Stimulated activated CD8-positive, alpha-beta memory T cell treated with anti-CD3 and anti-CD28 coated beads, Interleukin-7, amount 100 ng/mL, for 24 hours (primary cell): Measurements from ENCODE around the gene CACNA2D3.

Source experiments
- DNase-seq: peaks from one replicate; pipeline ENCODE4 v3.0.0-alpha.2; 2020; ENCODE audit warnings: low read depth

The CACNA2D3 gene

DNA sequence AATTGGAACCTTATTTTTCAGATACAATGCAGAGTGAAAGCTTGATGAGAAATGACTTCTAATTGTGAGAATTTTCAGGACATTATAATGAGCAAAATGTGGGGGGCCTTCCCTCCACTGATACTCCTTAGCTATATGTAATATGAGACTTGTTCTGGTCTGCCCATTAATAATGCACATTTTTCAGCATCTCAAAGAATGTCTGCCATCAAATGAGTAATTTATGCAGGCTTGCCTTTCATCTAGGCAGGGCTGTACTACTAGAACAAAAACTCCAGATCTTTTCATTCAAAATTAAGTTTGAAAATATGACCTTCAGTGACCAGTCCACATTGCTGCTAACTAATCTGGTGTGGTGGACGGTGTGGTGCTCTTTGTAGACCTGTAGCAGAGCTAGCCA lies 678.1 kb downstream of the CACNA2D3 start:
- DNase-seq = no peak

DNA sequence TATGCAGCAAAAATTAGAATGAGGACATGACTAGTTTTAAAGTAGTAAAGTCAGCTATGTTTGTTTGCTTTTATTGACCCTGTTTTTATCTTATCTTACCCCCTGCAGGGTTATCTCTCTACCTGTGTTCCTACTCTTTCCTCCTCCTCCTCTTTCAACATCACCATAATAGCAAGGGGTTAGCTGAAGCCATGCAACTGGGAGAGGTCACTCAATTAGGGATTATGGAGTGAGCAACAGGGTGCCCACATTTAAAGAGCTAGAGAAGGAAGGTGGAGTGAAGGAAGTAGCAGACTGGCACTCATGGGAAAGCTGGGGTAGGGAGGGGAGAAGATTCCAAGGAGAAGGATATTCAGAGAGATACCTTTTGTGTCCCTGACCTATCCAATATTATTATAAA lies 679.6 kb downstream of the CACNA2D3 start:
- no peak for DNase-seq

DNA sequence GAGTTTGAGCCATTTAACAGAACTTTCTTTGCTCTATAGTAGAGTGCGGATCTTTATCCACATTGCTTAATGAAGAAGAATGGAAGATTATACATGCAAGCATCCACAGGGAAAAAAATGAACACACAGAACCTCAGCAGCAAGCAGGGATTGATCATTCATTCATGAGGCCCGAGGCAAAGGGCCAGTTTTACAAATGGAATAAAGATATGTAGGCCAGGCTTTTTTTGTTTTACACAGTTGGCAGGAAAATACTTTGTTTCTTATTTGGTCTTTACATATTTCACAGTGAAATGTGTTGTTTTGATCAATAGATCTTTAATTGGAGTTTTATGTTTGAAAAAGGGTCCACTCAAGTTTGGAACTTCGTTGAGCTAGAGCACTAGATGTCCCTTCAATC lies 688.0 kb downstream of the CACNA2D3 start:
- DNase-seq = no peak

GRCh38 chr3:54814224-54814623 lies 691.9 kb downstream of the CACNA2D3 start:
- no peak for DNase-seq

- DNase-seq = no peak
Observed at GRCh38 chr3:54817628-54818027, 695.3 kb downstream of the CACNA2D3 start.

DNA sequence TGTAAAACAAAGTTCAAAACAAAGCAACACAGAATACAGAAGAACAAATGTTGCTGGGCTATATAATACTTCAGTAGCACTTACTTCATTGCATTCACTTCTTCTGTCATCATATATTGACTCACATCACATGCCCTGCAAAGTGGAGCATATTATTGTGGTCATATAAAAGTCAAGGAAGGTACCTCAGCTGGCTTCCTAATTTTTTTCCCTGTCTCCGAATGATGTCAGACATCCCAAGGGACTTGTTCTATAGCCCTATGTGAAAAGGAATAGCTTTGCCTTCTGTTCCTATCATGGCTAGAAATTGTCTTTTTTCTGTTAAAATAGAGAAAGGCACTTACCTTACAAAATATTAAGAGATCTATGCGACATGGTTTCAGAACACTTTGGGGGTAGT lies 696.1 kb downstream of the CACNA2D3 start:
- no peak for DNase-seq

DNA sequence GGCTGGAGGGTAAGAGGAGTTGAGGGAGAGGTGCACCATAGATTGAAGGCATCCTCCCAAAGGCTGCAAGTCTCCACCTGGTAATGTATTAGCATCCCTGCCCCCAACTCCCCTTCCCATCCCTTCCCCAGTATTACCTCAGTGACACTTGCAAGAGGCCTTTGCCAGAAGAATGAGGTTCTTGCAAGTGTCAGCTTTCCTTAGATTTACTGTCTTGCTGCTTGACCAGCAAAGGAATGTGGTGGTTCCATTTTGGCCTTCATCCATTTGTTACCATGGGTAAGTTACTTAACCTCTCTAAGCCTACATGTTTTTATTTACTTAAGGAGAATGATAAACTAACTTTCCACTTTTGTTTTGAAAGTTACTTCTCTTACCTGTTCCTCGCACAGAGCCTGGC lies 696.6 kb downstream of the CACNA2D3 start:
- DNase-seq = no peak

GRCh38 chr3:54819946-54820345 lies 697.6 kb downstream of the CACNA2D3 start:
- no peak for DNase-seq

DNA sequence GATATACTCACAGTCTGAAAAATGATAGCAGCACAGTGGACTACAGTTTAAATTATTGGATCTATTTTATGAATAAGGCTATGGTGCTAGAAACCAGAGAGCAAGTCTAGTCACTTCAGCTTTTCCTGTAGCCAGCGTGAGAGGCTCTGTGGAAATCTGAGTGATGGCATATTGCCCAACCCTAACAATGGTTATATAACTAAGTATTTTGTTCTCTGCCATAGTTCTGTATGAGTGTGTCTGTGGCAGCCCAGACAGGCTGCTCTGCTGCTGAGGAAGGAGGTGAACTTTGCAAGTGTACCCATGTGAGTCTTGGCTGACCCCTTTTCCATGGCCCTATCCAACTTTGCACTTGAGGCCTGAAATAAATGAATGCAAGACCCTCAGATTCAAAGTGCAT lies 699.9 kb downstream of the CACNA2D3 start:
- no peak for DNase-seq

GRCh38 chr3:54826251-54826691 lies 703.9 kb downstream of the CACNA2D3 start:
- no peak for DNase-seq

DNA sequence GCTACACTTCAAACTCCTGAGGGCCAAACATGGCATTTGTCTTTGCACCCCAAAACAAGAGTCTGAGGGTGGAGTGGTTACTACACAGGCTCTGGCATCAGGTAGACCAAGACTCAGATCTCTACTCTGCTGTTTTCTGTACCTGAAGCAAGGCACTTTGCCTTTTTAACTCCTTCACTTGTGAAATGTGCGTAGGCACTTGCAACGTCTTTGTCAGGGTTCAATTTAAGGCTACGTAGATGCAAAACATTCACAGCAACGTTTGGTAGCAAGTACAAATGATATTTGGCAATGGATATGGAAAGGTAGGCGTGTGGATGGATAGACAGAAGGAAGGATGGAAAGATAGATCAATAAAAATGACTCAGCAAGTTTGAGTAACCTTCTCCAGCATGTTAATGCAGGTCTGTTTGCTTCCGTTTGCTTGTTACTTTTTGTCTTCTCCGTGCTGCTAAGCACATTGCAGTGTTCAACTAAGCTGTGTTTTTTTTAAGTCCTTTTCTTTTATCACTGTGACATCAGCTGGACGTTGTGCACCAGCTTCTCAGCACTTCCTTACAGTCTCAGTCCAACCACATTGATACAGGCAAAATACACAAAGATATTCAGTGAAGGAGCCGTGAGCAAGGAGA lies 704.8 kb downstream of the CACNA2D3 start:
- no peak for DNase-seq

- DNase-seq = no peak
Observed at GRCh38 chr3:54827776-54828175, 705.4 kb downstream of the CACNA2D3 start.

- no peak for DNase-seq
Observed at GRCh38 chr3:54830658-54831057, 708.3 kb downstream of the CACNA2D3 start.

DNA sequence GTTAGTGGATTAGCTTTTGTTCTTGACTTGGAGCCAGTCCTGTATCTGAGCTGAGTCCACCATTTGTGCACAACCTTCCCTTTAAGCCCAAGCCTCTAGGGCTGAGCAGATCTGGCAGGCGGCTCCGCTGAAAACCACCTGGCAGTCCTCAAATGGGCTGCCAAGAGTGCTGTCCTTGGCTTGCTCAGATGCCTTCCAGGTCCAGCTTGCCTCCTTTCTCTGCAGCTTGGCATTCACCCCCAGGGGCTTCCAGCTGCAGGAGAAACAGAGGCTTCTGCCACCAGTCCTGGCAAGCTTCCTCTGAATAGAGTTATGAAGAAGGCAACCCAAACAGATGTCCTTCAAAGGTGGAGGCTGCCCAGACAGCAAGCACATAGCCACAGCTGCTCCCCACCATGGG lies 708.8 kb downstream of the CACNA2D3 start:
- DNase-seq = no peak

DNA sequence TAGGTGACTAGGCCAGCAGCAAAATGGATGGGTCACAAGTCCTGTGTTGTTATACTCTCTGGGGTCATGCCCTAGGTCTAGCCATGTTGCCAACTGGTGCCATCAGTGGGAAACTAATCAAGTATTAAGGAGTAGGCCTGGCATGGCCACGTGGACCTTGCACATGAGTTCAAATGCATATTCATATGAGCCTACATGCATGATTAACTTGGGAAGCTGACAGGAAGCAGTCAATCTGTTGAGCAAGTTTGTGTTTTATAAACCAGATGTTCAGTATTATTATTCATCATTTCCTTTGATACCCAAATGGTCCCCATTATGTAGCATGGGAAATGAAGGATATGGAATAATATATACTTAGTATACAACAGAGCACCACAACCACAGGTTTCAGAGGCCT lies 710.5 kb downstream of the CACNA2D3 start:
- no peak for DNase-seq

GRCh38 chr3:54835701-54836100 lies 713.3 kb downstream of the CACNA2D3 start:
- DNase-seq = no peak

DNA sequence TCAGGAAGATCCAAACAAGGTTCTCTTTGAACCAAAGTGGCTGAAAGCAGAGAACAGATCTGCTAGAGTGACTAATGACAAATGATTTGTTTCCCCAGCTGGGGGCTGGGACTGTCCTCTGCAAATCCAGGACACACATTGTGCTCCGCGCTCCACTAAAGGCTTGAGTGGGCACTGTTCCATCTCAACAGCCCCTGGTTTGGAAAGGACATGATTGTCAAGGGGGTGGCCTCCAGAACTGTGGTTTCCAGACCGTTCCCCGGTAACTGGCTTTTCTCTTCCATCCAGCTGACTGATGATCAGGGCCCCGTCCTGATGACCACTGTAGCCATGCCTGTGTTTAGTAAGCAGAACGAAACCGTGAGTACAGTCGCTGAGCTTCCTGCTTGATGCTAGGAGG lies 714.5 kb downstream of the CACNA2D3 start:
- DNase-seq = no peak

- DNase-seq = no peak
Observed at GRCh38 chr3:54837964-54838363, 715.6 kb downstream of the CACNA2D3 start.

DNA sequence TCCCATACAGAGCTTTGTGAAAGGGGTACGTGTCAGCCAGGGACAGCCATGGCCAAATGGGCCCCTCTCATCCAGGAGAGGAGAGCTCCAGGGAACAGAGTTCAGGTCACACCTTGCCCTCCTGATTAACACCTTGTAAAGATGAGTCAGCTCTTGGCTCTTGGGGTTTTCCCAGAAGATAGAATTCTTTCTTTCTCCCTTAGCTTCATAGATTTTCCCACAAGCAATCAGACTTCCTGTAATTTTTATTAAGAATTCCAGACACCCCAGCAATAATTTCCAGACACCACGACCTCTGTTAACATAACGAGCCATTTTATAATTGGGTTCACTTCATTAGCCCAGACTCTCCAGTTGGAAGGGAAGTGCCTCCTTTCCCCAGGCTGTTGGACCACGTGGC lies 719.1 kb downstream of the CACNA2D3 start:
- DNase-seq = no peak

DNA sequence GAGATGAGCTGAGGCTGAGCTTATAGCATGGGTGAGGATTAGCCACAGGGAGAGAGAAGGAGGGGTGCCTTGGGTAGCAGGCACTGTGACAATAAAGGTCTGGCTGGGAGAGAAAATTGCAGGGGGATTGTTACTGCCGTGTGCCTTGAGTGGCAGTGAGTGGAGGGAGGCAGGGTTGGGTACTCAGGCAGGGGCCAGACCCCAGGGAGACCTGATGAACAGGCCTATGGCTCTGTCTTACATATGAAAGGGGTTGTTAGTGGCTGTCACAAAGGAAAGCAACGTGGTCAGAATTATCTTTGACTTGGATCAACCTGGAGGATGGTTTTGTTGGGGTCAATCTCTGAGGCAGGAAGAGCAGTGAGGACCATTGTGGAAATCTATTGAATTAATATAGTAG lies 721.0 kb downstream of the CACNA2D3 start:
- no peak for DNase-seq

DNA sequence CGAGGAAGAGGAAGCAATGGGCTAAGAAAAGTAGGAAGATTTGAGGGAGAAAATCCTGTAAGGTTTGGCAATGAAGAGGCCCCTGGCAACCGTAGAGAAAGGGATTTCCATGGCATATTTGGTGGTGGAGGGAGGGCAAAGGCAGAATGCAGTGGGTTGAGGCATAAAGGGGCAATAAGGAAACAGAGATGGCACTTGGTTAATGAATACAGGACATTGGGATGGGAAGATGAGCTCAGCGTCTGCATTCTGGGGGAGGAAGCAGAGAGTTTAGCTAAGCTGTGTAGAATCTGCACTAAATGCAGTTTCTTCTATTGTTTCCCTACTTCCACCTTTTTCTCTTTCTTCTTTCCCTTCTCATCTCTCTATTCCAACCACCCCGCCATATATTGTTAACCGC lies 721.9 kb downstream of the CACNA2D3 start:
- DNase-seq = no peak

GRCh38 chr3:54845011-54845410 lies 722.7 kb downstream of the CACNA2D3 start:
- DNase-seq = no peak

DNA sequence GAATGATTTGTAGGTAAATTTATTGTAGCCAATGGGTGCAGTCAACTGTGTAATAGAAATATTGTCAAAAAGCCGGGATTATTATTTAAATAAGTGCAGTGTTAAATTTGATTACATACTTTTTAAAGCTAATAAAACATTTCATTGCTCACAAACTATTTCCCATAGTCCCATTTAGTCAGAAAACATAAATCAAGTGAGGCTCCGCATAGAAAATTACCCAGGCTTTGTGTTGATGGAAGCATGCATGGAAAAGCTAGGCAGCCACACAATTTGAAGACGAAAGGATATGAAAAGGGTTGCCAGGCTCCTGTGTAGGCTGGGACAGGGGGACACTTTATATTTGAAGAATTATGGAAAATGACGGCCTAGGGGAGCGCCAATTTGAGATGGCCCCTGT lies 723.2 kb downstream of the CACNA2D3 start:
- DNase-seq = no peak

- DNase-seq = no peak
Observed at GRCh38 chr3:54846119-54846518, 723.8 kb downstream of the CACNA2D3 start.

- DNase-seq = no peak
Observed at GRCh38 chr3:54847361-54847760, 725.0 kb downstream of the CACNA2D3 start.
